Purkinje cell (primary cell): ENCODE data around the gene STK36. TPM values are rescaled to one million over a fixed set of nuclear protein-coding genes. Genes with fewer than 3 reads are reported as not detected.

Source experiments
- polyA plus RNA-seq: library from polyadenylated mRNA; unstranded; fragments of >200 nt; fragmentation: Nextera tagmentation; gene quantifications from 2 replicates; pipeline ENCODE4 v1.2.1, GENCODE V29; 2014

The STK36 gene, protein sequence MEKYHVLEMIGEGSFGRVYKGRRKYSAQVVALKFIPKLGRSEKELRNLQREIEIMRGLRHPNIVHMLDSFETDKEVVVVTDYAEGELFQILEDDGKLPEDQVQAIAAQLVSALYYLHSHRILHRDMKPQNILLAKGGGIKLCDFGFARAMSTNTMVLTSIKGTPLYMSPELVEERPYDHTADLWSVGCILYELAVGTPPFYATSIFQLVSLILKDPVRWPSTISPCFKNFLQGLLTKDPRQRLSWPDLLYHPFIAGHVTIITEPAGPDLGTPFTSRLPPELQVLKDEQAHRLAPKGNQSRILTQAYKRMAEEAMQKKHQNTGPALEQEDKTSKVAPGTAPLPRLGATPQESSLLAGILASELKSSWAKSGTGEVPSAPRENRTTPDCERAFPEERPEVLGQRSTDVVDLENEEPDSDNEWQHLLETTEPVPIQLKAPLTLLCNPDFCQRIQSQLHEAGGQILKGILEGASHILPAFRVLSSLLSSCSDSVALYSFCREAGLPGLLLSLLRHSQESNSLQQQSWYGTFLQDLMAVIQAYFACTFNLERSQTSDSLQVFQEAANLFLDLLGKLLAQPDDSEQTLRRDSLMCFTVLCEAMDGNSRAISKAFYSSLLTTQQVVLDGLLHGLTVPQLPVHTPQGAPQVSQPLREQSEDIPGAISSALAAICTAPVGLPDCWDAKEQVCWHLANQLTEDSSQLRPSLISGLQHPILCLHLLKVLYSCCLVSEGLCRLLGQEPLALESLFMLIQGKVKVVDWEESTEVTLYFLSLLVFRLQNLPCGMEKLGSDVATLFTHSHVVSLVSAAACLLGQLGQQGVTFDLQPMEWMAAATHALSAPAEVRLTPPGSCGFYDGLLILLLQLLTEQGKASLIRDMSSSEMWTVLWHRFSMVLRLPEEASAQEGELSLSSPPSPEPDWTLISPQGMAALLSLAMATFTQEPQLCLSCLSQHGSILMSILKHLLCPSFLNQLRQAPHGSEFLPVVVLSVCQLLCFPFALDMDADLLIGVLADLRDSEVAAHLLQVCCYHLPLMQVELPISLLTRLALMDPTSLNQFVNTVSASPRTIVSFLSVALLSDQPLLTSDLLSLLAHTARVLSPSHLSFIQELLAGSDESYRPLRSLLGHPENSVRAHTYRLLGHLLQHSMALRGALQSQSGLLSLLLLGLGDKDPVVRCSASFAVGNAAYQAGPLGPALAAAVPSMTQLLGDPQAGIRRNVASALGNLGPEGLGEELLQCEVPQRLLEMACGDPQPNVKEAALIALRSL (N-terminal part only)
- 1.7 and 3.4 TPM in 2 replicates for polyA plus RNA-seq

DNA sequence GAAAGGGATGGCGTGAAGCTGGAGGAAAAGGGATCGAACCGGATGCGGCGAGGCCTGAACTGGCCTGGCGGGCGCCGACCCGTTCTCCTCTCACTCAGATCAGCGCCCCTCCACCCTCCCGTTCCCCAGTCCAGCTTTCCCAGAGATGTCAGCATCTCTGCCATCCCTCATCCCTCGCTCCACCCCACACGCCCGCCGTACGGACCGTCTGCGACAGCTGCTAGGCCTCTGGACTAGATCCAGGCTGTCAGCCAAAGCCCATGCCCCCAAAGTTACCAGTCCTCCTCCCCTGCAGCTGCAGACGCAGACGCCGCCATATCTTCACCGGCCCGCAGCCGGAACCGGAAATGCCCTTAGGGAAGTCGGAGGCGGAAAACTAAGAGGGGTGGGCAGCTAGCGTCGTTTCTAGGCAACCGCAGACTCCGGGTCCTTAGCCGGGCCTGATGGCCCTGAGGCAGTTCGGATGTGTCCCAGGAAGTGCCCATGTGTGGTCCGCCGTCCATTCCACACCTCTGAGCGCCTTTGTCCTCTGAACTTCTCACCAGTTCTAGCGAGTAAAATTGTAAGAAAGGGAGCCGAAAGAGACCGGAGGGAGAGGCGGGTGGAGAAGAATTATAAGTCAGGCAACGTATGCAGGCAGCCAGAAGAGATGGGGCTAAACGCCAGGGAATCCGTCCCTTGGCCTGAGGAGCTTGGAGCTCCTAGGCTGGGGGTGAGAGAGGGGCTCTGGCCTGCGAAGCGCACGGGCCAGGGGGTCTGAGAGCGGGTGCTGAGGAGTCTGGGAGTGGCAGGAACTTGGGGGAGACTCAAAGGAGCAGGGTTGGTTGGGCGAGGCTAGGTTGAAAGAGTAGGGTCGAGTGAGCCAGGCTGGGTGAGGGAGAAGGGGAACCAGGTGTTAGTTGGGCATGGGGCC lies at the start of gene STK36, which contains the start of gene RNF25:
STK36 (plus strand) TSS at position 433 of the 913 bp plus-strand sequence. CDS start 744 bp downstream, outside the sequence.
RNF25 (minus strand) TSS at position 349 of the 913 bp plus-strand sequence; CDS start at position 317, 32 bp downstream.

DNA sequence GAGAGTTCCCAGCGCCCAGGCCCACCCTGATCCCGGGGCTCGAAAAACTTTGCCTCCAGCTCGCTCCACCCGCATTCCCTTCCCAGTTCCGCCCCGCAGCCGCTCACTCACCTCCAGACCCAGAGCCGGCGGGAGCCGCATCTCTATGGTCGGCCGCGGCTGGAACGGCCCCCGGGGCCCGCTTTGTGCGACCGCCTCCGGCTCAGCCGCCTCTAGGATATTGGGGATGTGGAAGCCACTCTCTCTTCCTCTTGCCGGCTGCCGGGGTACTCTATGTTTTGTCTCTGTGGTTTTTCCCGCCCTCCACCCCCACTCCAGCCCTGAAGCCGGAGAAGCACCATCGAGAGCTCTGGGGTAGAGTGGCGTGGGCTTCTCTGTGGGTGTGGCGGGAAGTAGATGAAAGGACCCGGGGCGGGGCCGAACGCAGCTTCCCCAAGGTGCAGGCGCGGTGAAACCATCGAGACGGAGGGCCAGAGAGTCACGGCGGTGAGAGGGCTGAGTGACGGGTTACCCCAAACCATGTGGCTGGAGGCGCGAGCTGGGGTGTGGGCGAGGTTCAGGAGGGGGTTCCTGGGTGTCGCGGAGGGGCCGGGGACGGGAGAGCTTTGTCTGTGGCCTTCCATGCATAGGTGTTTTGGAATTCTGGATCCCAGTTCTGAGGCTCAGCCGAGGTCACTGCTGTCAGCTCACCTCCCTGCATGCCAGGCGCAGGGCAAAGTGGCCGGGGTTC lies 12.5 kb upstream of the STK36 start, which contains the start of the genes BCS1L and ZNF142:
BCS1L (plus strand) TSS at position 426 of the 730 bp plus-strand sequence. CDS start 1,305 bp downstream, outside the sequence.
ZNF142 (minus strand) TSS at position 366 of the 730 bp plus-strand sequence. CDS start 3,194 bp downstream, outside the sequence.

DNA sequence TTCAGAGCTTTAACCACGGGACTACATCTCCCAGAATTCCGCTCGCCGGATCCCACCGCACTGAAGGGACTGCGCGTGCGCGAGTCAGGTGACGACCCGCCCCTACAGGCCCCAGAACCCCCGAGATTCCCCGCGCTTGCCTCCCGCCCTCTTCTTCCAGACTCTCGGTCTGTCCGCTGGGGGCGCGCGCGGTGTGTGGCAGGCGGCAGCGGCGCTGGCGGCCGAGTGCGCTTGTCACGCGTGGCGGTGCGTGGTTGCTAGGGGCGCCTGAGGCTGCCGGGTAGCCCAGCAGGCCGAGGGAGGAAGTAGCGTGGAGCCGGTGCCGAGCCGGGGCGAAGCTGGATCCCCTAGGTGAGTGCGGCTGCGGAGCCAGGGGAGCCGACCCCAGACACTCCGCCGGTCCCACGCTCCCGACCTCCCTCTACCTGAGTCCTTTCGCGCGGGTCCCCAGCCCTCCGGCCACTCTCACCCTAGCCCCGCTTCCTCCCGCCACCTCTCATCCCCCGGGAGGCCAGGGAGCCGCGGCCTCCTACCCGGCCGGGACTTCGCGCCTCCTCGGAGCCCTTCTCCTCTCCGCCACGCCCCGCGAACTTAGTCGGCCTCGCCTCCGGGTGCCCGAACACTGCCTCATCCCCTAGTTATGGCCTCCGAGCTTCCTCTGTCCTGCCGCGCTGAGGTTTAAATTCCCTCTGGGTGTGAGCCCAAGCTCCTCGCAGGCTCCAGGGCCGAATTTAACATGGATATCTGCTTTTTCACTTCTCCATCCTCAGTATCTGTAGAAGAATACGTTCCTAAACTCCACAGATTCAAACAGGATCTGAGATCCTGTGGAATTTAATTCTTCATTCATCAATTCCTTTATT lies 39.0 kb downstream of the STK36 start, which contains the start of gene TTLL4:
TTLL4 (plus strand) TSS at position 149 of the 863 bp plus-strand sequence. CDS start 26,842 bp downstream, outside the sequence.

Other genes with a start within 250 kb of the STK36 start
- gene USP37, start 103.7 kb upstream of the STK36 start, polyA plus RNA-seq: 4.2 and 6.2 TPM in 2 replicates
- 29.0 and 29.2 TPM in 2 replicates for gene CNOT9, start 103.2 kb upstream of the STK36 start, polyA plus RNA-seq
- gene PLCD4, start 64.2 kb upstream of the STK36 start, polyA plus RNA-seq: 12.3 and 13.9 TPM in 2 replicates
- 2.4 and 2.9 TPM in 2 replicates for gene ZNF142, start 12.5 kb upstream of the STK36 start, polyA plus RNA-seq
- gene BCS1L, start 12.4 kb upstream of the STK36 start, polyA plus RNA-seq: 32.2 and 68.1 TPM in 2 replicates
- gene RNF25, start 84 bp upstream of the STK36 start, polyA plus RNA-seq: 1.6 and 2.1 TPM in 2 replicates
- 11.6 and 20.7 TPM in 2 replicates for gene TTLL4, start 38.7 kb downstream of the STK36 start, polyA plus RNA-seq
- gene CYP27A1, start 110.1 kb downstream of the STK36 start, polyA plus RNA-seq: 2.8 and 3.6 TPM in 2 replicates
- gene PRKAG3, start 159.7 kb downstream of the STK36 start, polyA plus RNA-seq: not detected in 2 replicates
- not detected in 2 replicates for gene WNT6, start 187.7 kb downstream of the STK36 start, polyA plus RNA-seq
- gene WNT10A, start 208.8 kb downstream of the STK36 start, polyA plus RNA-seq: not detected in 2 replicates